Fibroblast of villous mesenchyme (primary cell): Measurements from ENCODE around the gene GIMAP7. TPM values are rescaled to one million over a fixed set of nuclear protein-coding genes. Genes with fewer than 3 reads are reported as not detected.

Source experiments
- DNase-seq: peaks from one replicate; pipeline ENCODE4 v3.0.0-alpha.2; 2010; ENCODE audit warnings: low read depth
- H3K4me3 ChIP-seq: 2 replicates; pipeline ENCODE4 v1.5.1; 2011; ENCODE audit warnings: low read depth, mild to moderate bottlenecking, low read length
- total RNA-seq: library from RNA; depleted of rRNA; stranded (reverse); fragments of >200 nt; gene quantifications from 2 replicates; pipeline ENCODE4 v1.2.3, GENCODE V29; 2012
- TF ChIP-seq, protein P1 (sequence below): IDR thresholded peaks from 2 replicates; pipeline ENCODE4 v1.5.1; 2012; ENCODE audit warnings: low read depth, mild to moderate bottlenecking, low read length; ENCODE audit not compliant: insufficient read depth

Gene GIMAP7
- total RNA-seq, 1 donor = not detected

GRCh38 chr7:150564006-150564405 lies 49.3 kb downstream of the GIMAP7 start:
- TF ChIP-seq, protein P1, sequence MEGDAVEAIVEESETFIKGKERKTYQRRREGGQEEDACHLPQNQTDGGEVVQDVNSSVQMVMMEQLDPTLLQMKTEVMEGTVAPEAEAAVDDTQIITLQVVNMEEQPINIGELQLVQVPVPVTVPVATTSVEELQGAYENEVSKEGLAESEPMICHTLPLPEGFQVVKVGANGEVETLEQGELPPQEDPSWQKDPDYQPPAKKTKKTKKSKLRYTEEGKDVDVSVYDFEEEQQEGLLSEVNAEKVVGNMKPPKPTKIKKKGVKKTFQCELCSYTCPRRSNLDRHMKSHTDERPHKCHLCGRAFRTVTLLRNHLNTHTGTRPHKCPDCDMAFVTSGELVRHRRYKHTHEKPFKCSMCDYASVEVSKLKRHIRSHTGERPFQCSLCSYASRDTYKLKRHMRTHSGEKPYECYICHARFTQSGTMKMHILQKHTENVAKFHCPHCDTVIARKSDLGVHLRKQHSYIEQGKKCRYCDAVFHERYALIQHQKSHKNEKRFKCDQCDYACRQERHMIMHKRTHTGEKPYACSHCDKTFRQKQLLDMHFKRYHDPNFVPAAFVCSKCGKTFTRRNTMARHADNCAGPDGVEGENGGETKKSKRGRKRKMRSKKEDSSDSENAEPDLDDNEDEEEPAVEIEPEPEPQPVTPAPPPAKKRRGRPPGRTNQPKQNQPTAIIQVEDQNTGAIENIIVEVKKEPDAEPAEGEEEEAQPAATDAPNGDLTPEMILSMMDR = no peak
- no peak for DNase-seq

GRCh38 chr7:150564566-150564965 lies 49.9 kb downstream of the GIMAP7 start:
- H3K4me3 ChIP-seq = no peak overlapping the region
- TF ChIP-seq, protein P1 = no peak
- DNase-seq = no peak

More at GRCh38 chr7:150564006-150564405, 49.3 kb downstream of the GIMAP7 start:
- H3K4me3 ChIP-seq = no peak overlapping the region

- TF ChIP-seq, protein P1 = no peak
- no peak for DNase-seq
- H3K4me3 ChIP-seq = no peak overlapping the region
Observed at GRCh38 chr7:150565239-150565638, 50.6 kb downstream of the GIMAP7 start.

- no peak for DNase-seq
- TF ChIP-seq, protein P1 = no peak
- no peak overlapping the region for H3K4me3 ChIP-seq
Observed at GRCh38 chr7:150566123-150566522, 51.5 kb downstream of the GIMAP7 start.

- DNase-seq = no peak
- TF ChIP-seq, protein P1 = no peak
- H3K4me3 ChIP-seq = no peak overlapping the region
Observed at GRCh38 chr7:150566572-150566971, 51.9 kb downstream of the GIMAP7 start.

- DNase-seq = no peak
- H3K4me3 ChIP-seq = no peak within 1 kb of the TSS
Observed at GRCh38 chr7:150567169-150567568, 52.5 kb downstream of the GIMAP7 start, which contains the start of gene GIMAP4. Gene GIMAP4, plus strand, starts transcription at chr7:150567390. Its CDS starts 2,512 bp downstream, at chr7:150569902.

More at GRCh38 chr7:150567169-150567568, 52.5 kb downstream of the GIMAP7 start, which contains the start of gene GIMAP4:
- TF ChIP-seq, protein P1 = no peak
